NCI-H2196 (cell line): Measurements from ENCODE around the gene TEX14.
A peak's percentile ranks its signal among the peaks of the same experiment; 100 is the strongest.
"Not testable (repeated sequence)": the region's sequence is repeated elsewhere in the genome, so short reads cannot be mapped to it uniquely, and the experiment has no call there.

ENCODE experiments used
- DNase-seq: peaks from one replicate; lab custom pipeline; 2025; ENCODE audit not compliant: unreplicated experiment; lab: John Stamatoyannopoulos, UW

TEX14 gene

GRCh38 chr17:58690033-58690432 is 1.8 kb downstream of the TEX14 start:
- DNase-seq: not testable (repeated sequence)

GRCh38 chr17:58688521-58688920 is 3.3 kb downstream of the TEX14 start:
- DNase-seq: no peak

GRCh38 chr17:58686980-58687379 is 4.9 kb downstream of the TEX14 start:
- no peak for DNase-seq

GRCh38 chr17:58684462-58684861 is 7.4 kb downstream of the TEX14 start:
- DNase-seq: not testable (repeated sequence)

GRCh38 chr17:58684003-58684402 is 7.8 kb downstream of the TEX14 start:
- DNase-seq: no peak

GRCh38 chr17:58680038-58680369 is 11.8 kb downstream of the TEX14 start:
- DNase-seq: no peak

- DNase-seq: no peak
Observed at GRCh38 chr17:58679263-58680037, 12.4 kb downstream of the TEX14 start.

GRCh38 chr17:58678287-58678686 is 13.6 kb downstream of the TEX14 start:
- not testable (repeated sequence) for DNase-seq

GRCh38 chr17:58677194-58677880 is 14.5 kb downstream of the TEX14 start:
- no peak for DNase-seq

- no peak for DNase-seq
Observed at GRCh38 chr17:58671969-58672368, 19.9 kb downstream of the TEX14 start.

- DNase-seq: no peak
Observed at GRCh38 chr17:58669853-58670252, 22.0 kb downstream of the TEX14 start.

- no peak for DNase-seq
Observed at GRCh38 chr17:58668598-58668935, 23.3 kb downstream of the TEX14 start.

- no peak for DNase-seq
Observed at GRCh38 chr17:58667934-58668597, 23.8 kb downstream of the TEX14 start.

GRCh38 chr17:58666858-58667267 is 25.0 kb downstream of the TEX14 start:
- DNase-seq: peak; percentile 22

GRCh38 chr17:58665946-58666857 is 25.6 kb downstream of the TEX14 start:
- no peak for DNase-seq

- no peak for DNase-seq
Observed at GRCh38 chr17:58664302-58664701, 27.5 kb downstream of the TEX14 start.

- no peak for DNase-seq
Observed at GRCh38 chr17:58661499-58661898, 30.3 kb downstream of the TEX14 start.

GRCh38 chr17:58660621-58661020 is 31.2 kb downstream of the TEX14 start:
- no peak for DNase-seq

- DNase-seq: not testable (repeated sequence)
Observed at GRCh38 chr17:58659714-58660084, 32.1 kb downstream of the TEX14 start.

- peak; percentile 88 for DNase-seq
Observed at GRCh38 chr17:58658804-58659713, 32.8 kb downstream of the TEX14 start.
